Measurements from ENCODE around the gene BCO1. TPM values are rescaled to one million over a fixed set of nuclear protein-coding genes. Genes with fewer than 3 reads are reported as not detected.

The BCO1 gene
- total RNA-seq, 1 donor = not detected

DNA sequence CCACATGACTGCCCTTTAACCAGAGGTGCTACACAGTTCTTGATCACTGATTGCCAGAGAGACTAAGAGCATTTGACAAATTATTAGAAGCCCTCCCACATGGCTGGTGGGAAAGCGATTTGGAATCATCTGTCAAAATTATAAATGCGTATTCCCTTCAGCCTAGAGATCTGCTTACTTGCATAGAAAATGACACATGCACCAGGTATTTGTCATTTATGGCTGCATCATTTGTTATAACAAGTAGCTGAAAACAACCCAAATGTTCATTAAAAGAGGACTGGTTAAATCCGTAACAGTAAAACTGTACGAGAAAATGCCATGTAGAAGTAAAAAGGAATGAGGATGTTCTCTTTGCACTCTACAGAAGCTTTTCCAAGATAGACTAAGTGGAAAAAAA lies 21.4 kb downstream of the BCO1 start:
- TF ChIP-seq, protein P1, sequence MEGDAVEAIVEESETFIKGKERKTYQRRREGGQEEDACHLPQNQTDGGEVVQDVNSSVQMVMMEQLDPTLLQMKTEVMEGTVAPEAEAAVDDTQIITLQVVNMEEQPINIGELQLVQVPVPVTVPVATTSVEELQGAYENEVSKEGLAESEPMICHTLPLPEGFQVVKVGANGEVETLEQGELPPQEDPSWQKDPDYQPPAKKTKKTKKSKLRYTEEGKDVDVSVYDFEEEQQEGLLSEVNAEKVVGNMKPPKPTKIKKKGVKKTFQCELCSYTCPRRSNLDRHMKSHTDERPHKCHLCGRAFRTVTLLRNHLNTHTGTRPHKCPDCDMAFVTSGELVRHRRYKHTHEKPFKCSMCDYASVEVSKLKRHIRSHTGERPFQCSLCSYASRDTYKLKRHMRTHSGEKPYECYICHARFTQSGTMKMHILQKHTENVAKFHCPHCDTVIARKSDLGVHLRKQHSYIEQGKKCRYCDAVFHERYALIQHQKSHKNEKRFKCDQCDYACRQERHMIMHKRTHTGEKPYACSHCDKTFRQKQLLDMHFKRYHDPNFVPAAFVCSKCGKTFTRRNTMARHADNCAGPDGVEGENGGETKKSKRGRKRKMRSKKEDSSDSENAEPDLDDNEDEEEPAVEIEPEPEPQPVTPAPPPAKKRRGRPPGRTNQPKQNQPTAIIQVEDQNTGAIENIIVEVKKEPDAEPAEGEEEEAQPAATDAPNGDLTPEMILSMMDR (IDR thresholded peaks at IDR 0.05; ENCODE audit: extremely low read depth, low read depth, low read length) = no peak
- no peak overlapping the region for H3K27ac ChIP-seq (ENCODE audit: low read depth, low read length)
- no peaks in the 10 kb centered on the region for H3K4me1 ChIP-seq (ENCODE audit: insufficient read depth, low read length)
- no peak overlapping the region for H2AFZ ChIP-seq (ENCODE audit: low read length)
- H3K4me3 ChIP-seq (ENCODE audit: insufficient read depth, low read length) = no peak overlapping the region
- H3K27me3 ChIP-seq (ENCODE audit: insufficient read depth, low read length) = peaks cover 3% of the 10 kb centered on the region
- H3K4me2 ChIP-seq (ENCODE audit: insufficient read depth, low read length) = no peak overlapping the region
- no peaks in the 10 kb centered on the region for H4K20me1 ChIP-seq (ENCODE audit: insufficient read depth, low read length)
- no peaks in the 10 kb centered on the region for H3K79me2 ChIP-seq (ENCODE audit: insufficient read depth, low read length)
- no peaks in the 10 kb centered on the region for H3K9me3 ChIP-seq (ENCODE audit: low read depth, low read length)
- H3K36me3 ChIP-seq (ENCODE audit: insufficient read depth, low read length) = no peaks in the 10 kb centered on the region
- no peak for DNase-seq (ENCODE audit: insufficient read length, low spot score, missing footprints)

DNA sequence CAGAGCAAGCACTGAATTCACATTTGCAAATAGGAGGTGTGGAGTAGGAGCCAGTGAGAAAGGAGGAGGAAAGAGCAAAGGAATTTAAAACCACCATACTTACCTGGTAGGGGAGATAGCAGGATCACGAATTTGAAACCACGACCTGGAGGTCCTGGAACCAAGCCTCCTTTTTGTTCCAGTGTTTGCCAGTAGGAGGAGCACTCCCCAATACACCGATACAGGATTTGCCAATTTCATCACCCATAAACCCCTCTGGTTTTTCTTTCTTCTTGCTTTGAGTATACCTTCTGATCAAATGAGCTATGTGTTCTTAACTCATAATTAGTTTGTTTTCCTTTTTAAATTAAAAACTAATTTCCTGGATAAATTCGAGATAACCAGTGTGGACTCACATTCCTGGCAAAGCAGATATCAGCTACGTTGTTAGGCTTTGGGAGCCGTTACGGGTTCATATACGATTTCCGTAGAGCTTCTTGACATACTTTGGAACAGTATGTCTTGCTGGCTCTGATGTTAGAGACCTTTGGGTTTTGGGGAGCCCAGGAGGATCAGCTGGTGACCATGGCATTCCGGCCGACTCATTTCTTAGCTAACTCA lies 22.7 kb downstream of the BCO1 start:
- no peaks in the 10 kb centered on the region for H4K20me1 ChIP-seq (ENCODE audit: insufficient read depth, low read length)
- no peak overlapping the region for H3K4me2 ChIP-seq (ENCODE audit: insufficient read depth, low read length)
- no peaks in the 10 kb centered on the region for H3K9me3 ChIP-seq (ENCODE audit: low read depth, low read length)
- TF ChIP-seq, protein P1 (IDR thresholded peaks at IDR 0.05; ENCODE audit: extremely low read depth, low read depth, low read length) = peak; percentile 79
- no peak overlapping the region for H3K27ac ChIP-seq (ENCODE audit: low read depth, low read length)
- peak; percentile 84 for DNase-seq (ENCODE audit: insufficient read length, low spot score, missing footprints)
- H3K4me1 ChIP-seq (ENCODE audit: insufficient read depth, low read length) = peaks cover 4% of the 10 kb centered on the region
- no peak overlapping the region for H3K4me3 ChIP-seq (ENCODE audit: insufficient read depth, low read length)
- no peaks in the 10 kb centered on the region for H3K79me2 ChIP-seq (ENCODE audit: insufficient read depth, low read length)
- no peak overlapping the region for H2AFZ ChIP-seq (ENCODE audit: low read length)
- H3K36me3 ChIP-seq (ENCODE audit: insufficient read depth, low read length) = no peaks in the 10 kb centered on the region
- peaks cover 3% of the 10 kb centered on the region for H3K27me3 ChIP-seq (ENCODE audit: insufficient read depth, low read length)

DNA sequence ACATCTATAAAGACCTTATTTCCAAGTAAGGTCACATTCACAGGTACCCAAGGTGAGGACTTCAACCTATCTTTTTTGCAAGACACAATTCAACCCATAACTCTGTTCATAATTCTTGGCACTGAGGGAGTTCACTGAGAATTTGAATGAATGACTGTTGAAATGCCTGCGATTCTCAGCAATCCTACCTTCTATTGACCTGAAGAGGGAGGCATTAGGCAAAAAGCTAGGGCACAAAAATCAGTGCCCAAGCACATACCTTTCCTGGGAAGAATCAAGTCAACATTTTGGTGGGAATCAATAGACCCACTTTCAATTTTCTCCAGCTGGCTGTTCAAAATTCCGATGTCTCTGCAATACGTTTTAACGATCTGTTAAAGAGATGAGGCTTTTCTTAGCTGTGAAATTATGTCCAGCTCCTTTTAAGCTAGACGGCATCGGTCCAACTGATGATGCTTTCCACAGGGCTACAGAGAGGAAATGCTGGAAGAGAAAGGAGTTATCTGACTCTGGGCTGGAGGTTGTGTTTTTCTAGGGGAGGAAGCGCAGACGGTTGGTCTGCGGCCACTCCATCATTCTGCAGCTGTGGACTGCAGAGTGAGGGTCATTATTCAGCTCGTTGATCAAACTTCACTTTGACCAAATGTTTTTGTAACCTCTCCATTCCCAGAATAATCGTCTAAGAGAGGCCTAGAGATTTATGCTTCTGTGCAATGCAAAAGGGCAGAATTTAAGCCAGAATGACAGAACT lies 25.2 kb downstream of the BCO1 start:
- no peak overlapping the region for H2AFZ ChIP-seq (ENCODE audit: low read length)
- H3K27ac ChIP-seq (ENCODE audit: low read depth, low read length) = no peak overlapping the region
- H3K79me2 ChIP-seq (ENCODE audit: insufficient read depth, low read length) = no peaks in the 10 kb centered on the region
- peaks cover 3% of the 10 kb centered on the region for H3K27me3 ChIP-seq (ENCODE audit: insufficient read depth, low read length)
- H3K36me3 ChIP-seq (ENCODE audit: insufficient read depth, low read length) = no peaks in the 10 kb centered on the region
- H3K9me3 ChIP-seq (ENCODE audit: low read depth, low read length) = no peaks in the 10 kb centered on the region
- TF ChIP-seq, protein P1 (IDR thresholded peaks at IDR 0.05; ENCODE audit: extremely low read depth, low read depth, low read length) = peak; percentile 32
- no peak for DNase-seq (ENCODE audit: insufficient read length, low spot score, missing footprints)
- peaks cover 10% of the 10 kb centered on the region for H3K4me1 ChIP-seq (ENCODE audit: insufficient read depth, low read length)
- H3K4me3 ChIP-seq (ENCODE audit: insufficient read depth, low read length) = no peak overlapping the region
- no peaks in the 10 kb centered on the region for H4K20me1 ChIP-seq (ENCODE audit: insufficient read depth, low read length)
- no peak overlapping the region for H3K4me2 ChIP-seq (ENCODE audit: insufficient read depth, low read length)

DNA sequence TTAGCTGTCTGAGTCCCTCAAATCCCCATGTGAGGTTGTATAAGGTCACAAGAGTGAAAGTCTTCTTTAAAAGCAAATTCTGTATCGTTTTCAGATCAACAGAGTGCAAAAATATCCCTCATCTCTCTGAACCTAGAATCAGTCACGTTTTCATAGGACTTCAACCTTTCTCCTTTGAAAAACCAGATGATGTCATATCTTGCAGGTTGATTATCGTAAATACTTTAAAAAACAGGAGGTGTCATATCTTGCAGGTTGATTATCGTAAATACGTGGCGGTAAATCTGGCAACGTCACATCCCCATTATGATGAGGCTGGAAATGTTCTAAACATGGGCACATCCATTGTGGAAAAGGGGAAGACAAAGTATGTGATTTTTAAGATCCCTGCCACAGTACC lies 25.9 kb downstream of the BCO1 start:
- Histone ChIP-seq H3K4me1 (ENCODE audit: insufficient read depth, low read length) (peaks cover 10% of the 10 kb centered on the region), H3K36me3 (ENCODE audit: insufficient read depth, low read length) (no peaks in the 10 kb centered on the region), H4K20me1 (ENCODE audit: insufficient read depth, low read length) (no peaks in the 10 kb centered on the region), H3K27me3 (ENCODE audit: insufficient read depth, low read length) (peaks cover 3% of the 10 kb centered on the region), H3K27ac (ENCODE audit: low read depth, low read length) (no peak overlapping the region), H3K79me2 (ENCODE audit: insufficient read depth, low read length) (no peaks in the 10 kb centered on the region), H2AFZ (ENCODE audit: low read length) (no peak overlapping the region), H3K9me3 (ENCODE audit: low read depth, low read length) (no peaks in the 10 kb centered on the region), H3K4me3 (ENCODE audit: insufficient read depth, low read length) (no peak overlapping the region), H3K4me2 (ENCODE audit: insufficient read depth, low read length) (no peak overlapping the region)
- no peak for DNase-seq (ENCODE audit: insufficient read length, low spot score, missing footprints)
- TF ChIP-seq, protein P1 (IDR thresholded peaks at IDR 0.05; ENCODE audit: extremely low read depth, low read depth, low read length) = no peak

All from osteoblast (primary cell).